Measurements from ENCODE around the gene CNGA1. TPM values are rescaled to one million over a fixed set of nuclear protein-coding genes. Genes with fewer than 3 reads are reported as not detected.

The CNGA1 gene
- total and polyA plus RNA-seq, 11 donors = 0.19 to 1.9 (median 0.71) TPM; not detected in 3

DNA sequence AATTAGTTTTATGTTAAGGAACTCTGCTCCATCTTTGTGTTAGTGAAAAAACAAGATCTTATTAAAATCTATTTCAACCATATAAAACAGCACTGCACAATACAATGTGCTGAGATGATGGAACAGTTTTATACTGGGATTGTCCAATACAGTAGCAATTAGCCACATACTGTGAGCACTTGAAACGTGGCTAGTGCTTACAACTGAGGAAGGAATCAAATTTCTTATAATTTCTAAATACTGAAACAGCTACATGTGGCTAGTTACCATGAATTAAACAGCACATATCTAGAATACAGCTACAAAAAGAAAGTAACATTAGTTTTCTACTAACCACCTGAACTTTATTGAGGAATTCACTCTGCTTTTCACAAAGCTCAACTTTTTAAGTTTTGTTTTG is 116.8 kb downstream of the CNGA1 start:
- Histone ChIP-seq H3K27ac (no peak overlapping the region), H3K4me1 (no peaks in the 10 kb centered on the region), H3K27me3 (no peaks in the 10 kb centered on the region), H3K36me3 (peaks cover 0 to 98% (median 88%) of the 10 kb centered on the region in 9 donors), H3K4me3 (no peak overlapping the region), H3K9me3 (no peaks in the 10 kb centered on the region)
- TF ChIP-seq, protein P1, sequence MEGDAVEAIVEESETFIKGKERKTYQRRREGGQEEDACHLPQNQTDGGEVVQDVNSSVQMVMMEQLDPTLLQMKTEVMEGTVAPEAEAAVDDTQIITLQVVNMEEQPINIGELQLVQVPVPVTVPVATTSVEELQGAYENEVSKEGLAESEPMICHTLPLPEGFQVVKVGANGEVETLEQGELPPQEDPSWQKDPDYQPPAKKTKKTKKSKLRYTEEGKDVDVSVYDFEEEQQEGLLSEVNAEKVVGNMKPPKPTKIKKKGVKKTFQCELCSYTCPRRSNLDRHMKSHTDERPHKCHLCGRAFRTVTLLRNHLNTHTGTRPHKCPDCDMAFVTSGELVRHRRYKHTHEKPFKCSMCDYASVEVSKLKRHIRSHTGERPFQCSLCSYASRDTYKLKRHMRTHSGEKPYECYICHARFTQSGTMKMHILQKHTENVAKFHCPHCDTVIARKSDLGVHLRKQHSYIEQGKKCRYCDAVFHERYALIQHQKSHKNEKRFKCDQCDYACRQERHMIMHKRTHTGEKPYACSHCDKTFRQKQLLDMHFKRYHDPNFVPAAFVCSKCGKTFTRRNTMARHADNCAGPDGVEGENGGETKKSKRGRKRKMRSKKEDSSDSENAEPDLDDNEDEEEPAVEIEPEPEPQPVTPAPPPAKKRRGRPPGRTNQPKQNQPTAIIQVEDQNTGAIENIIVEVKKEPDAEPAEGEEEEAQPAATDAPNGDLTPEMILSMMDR (IDR thresholded peaks at IDR 0.05) = no peak
- no peak for TF ChIP-seq POLR2A (IDR thresholded peaks at IDR 0.05)
- intact Hi-C loops (cut with DNase I) = no loop called here
- ATAC-seq (no peak), DNase-seq (no peak)
- WGBS, 4 donors = 77 to 91% (median 83%) methylated on average over 1 of the region's 1 CpG

DNA sequence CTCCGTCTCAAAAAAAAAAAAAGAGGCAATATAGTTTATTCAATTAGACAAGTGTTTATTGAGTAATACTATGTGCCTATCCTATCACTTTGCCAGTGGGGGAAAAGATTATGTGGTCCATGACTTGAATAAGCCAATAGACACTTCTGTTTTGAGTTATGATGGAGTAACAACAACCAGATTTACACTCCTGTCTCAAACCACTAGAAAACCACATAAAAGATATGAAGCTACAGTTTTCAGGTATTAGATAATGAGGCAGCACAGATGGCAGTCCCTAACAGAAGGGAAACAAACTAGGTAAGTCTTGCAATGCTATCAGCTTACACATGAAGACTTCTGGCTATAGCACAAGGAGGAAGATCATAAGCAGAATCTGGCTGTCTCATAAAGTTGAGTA is 124.6 kb downstream of the CNGA1 start:
- Histone ChIP-seq H3K4me3 (no peak overlapping the region), H3K4me1 (no peaks in the 10 kb centered on the region), H3K36me3 (peaks cover 0 to 100% (median 92%) of the 10 kb centered on the region in 9 donors), H3K27ac (no peak overlapping the region), H3K9me3 (no peaks in the 10 kb centered on the region), H3K27me3 (no peaks in the 10 kb centered on the region)
- ATAC-seq = no peak
- TF ChIP-seq, protein P1 (IDR thresholded peaks at IDR 0.05) = no peak
- no peak for TF ChIP-seq POLR2A (IDR thresholded peaks at IDR 0.05)
- 92 to 100% (median 98%) methylated on average over 1 of the region's 1 CpG for WGBS, 4 donors
- DNase-seq = no peak
- intact Hi-C loops (cut with DNase I) = no loop called here

Other genes with a start within 250 kb of the CNGA1 start
- 100 to 1,000 TPM in 1 of 9 donors, 10 to 100 TPM in 8; 20.5 to 130 (median 47.4) TPM for gene CORIN, start 178.6 kb downstream of the CNGA1 start, total RNA-seq
- 10 to 100 TPM in 1 of 2 donors, 1 to 10 TPM in 1; 5.6 to 35.8 TPM for gene CORIN, start 178.6 kb downstream of the CNGA1 start, polyA plus RNA-seq
- 1 to 10 TPM; 4.0 to 7.3 (median 5.4) TPM for gene NFXL1, start 102.1 kb downstream of the CNGA1 start, total RNA-seq
- gene NFXL1, start 102.1 kb downstream of the CNGA1 start, polyA plus RNA-seq = 1 to 10 TPM; 2.8 to 3.0 TPM
- gene NIPAL1, start 91 bp upstream of the CNGA1 start, total RNA-seq = under 1 TPM in 7 of 9 donors, not detected in 2; 0.05 to 0.92 (median 0.34) TPM
- gene NIPAL1, start 91 bp upstream of the CNGA1 start, polyA plus RNA-seq = under 1 TPM; 0.23 to 0.24 TPM
- gene TXK, start 117.6 kb upstream of the CNGA1 start, total RNA-seq = 1 to 10 TPM in 2 of 9 donors, under 1 TPM in 6, not detected in 1; 0.25 to 3.3 (median 0.63) TPM
- gene TXK, start 117.6 kb upstream of the CNGA1 start, polyA plus RNA-seq = under 1 TPM; 0.18 to 0.19 TPM

Measured in heart left ventricle (tissue), 16 donors.